Tibial nerve (tissue), 4 donors: ENCODE results near the gene PTPDC1. TPM values are rescaled to one million over a fixed set of nuclear protein-coding genes. Genes with fewer than 3 reads are reported as not detected.

Experiments used
- DNase-seq, 2 donors: peaks; one replicate each; pipeline ENCODE4 v3.0.0-alpha.2; 2019; ENCODE audit warnings: low spot score in 2 of 2
- H3K27ac ChIP-seq, 4 donors: fragments of 200-600 bp; sonication (generic) in 3 of 4; one replicate each; pipeline ENCODE4 v1.5.1; 2017 to 2019; ENCODE audit warnings: mild to moderate bottlenecking in 1 of 4
- H3K27me3 ChIP-seq, 2 donors: fragments of 200-600 bp; sonication (generic) in 1 of 2; one replicate each; pipeline versions ENCODE4 v1.5.1 to v1.6.0; 2017 to 2019
- H3K36me3 ChIP-seq, 3 donors: fragments of 200-600 bp; sonication (generic); one replicate each; pipeline ENCODE4 v1.5.1; 2018 to 2019
- H3K4me1 ChIP-seq, 4 donors: fragments of 200-600 bp; sonication (generic) in 3 of 4; one replicate each; pipeline ENCODE4 v1.5.1; 2017 to 2019
- H3K4me3 ChIP-seq, 4 donors: fragments of 200-600 bp; sonication (generic) in 3 of 4; one replicate each; pipeline ENCODE4 v1.5.1; 2017 to 2019; ENCODE audit warnings: mild to moderate bottlenecking in 1 of 4, moderate library complexity in 1 of 4
- H3K9me3 ChIP-seq, 4 donors: fragments of 200-600 bp; sonication (generic) in 3 of 4; one replicate each; pipeline ENCODE4 v1.5.1; 2017 to 2019
- CTCF ChIP-seq, 5 experiments: fragments of 200-600 bp in 3 of 5; fragments of 450-650 bp in 2 of 5; sonication (generic) in 3 of 5; IDR thresholded peaks; one replicate each; pipeline ENCODE4 v1.5.1; 2016 to 2019; ENCODE audit warnings: antibody characterized with exemption in 5 of 5, mild to moderate bottlenecking in 3 of 5, moderate library complexity in 2 of 5
- EP300 ChIP-seq, 2 donors: sonication (generic); formaldehyde crosslinking; IDR thresholded peaks; one replicate each; pipeline ENCODE4 v1.6.1; 2017; ENCODE audit warnings: antibody characterized with exemption in 2 of 2, mild to moderate bottlenecking in 1 of 2
- POLR2A ChIP-seq, 2 donors: fragments of 450-650 bp; IDR thresholded peaks; one replicate each; pipeline ENCODE4 v1.6.1; 2017; ENCODE audit warnings: antibody characterized with exemption in 2 of 2, mild to moderate bottlenecking in 2 of 2, moderate library complexity in 2 of 2
- WGBS, 2 donors: methylation state at CpG; one replicate each; pipeline ENCODE4 v1.1.5; 2018; 5-methylcytosine and 5-hydroxymethylcytosine counted together
- total RNA-seq, 4 donors: library from RNA; depleted of rRNA; stranded (reverse); fragments of >200 nt; gene quantifications; one replicate each; pipeline ENCODE4 v1.1.0, GENCODE V29; 2016

The PTPDC1 gene
- total RNA-seq, 4 donors from 2014 or later, result 43.8 to 80.2 (median 65.3) TPM

GRCh38 chr9:94081864-94082463 is 2.3 kb upstream of the PTPDC1 start:
- Histone ChIP-seq H3K4me1 (peaks cover 0 to 51% (median 11%) of the 10 kb centered on the region in 4 donors), H3K36me3 (peaks cover 0 to 8% (median 0%) of the 10 kb centered on the region in 3 donors), H3K27ac (peak overlapping the region; percentile 43 to 92 (median 68)), H3K9me3 (no peaks in the 10 kb centered on the region), H3K27me3 (no peaks in the 10 kb centered on the region), H3K4me3 (no peak overlapping the region)
- WGBS, 2 donors, result 36 to 38% methylated on average over 8 of the region's 8 CpGs
- TF ChIP-seq EP300 (IDR thresholded peaks at IDR 0.05) (peak in 1 of 2 donors; percentile 12), CTCF (IDR thresholded peaks at IDR 0.05) (peak in 1 of 5 experiments; percentile 12), POLR2A (IDR thresholded peaks at IDR 0.05) (no peak)
- DNase-seq, result peak in 1 of 2 donors; percentile 28

GRCh38 chr9:94082553-94082952 is 1.7 kb upstream of the PTPDC1 start:
- Histone ChIP-seq H3K27ac (peak overlapping the region; percentile 48 to 92 (median 78)), H3K4me1 (peaks cover 0 to 51% (median 13%) of the 10 kb centered on the region in 4 donors), H3K9me3 (no peaks in the 10 kb centered on the region), H3K4me3 (no peak overlapping the region), H3K36me3 (peaks cover 0 to 4% (median 0%) of the 10 kb centered on the region in 3 donors), H3K27me3 (no peaks in the 10 kb centered on the region)
- 73 to 76% methylated on average over 3 of the region's 3 CpGs for WGBS, 2 donors
- TF ChIP-seq POLR2A (IDR thresholded peaks at IDR 0.05), result no peak
- no peak for TF ChIP-seq EP300 (IDR thresholded peaks at IDR 0.05)
- TF ChIP-seq CTCF (IDR thresholded peaks at IDR 0.05), result no peak
- no peak for DNase-seq

DNA sequence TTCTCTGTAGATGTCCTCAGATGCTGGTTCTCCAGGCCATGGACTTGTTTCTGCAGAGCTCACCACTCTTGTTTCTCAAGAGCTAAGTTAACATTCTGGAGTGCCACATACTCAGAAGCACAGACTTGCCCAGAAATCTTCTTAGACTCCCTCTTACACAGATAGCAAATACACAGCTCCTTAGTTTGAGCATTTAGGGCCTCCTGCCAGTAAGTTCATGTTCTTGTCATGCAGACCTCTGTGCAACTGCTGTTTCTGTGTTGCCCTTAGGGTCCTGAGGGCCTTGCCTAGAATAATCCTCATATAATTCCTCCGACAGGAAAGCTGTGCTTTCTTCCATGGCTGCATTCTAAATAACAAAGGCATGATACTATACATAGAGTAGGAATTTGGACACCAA is 1.3 kb upstream of the PTPDC1 start:
- Histone ChIP-seq H3K4me1 (peaks cover 0 to 51% (median 13%) of the 10 kb centered on the region in 4 donors), H3K9me3 (no peaks in the 10 kb centered on the region), H3K4me3 (peak overlapping the region in 1 of 4 donors; percentile 51), H3K27me3 (no peaks in the 10 kb centered on the region), H3K27ac (peak overlapping the region; percentile 48 to 92 (median 78)), H3K36me3 (no peaks in the 10 kb centered on the region)
- WGBS, 2 donors, result 10 to 24% methylated on average over 1 of the region's 1 CpG
- no peak for DNase-seq
- TF ChIP-seq CTCF (IDR thresholded peaks at IDR 0.05) (no peak), EP300 (IDR thresholded peaks at IDR 0.05) (no peak), POLR2A (IDR thresholded peaks at IDR 0.05) (no peak)

DNA sequence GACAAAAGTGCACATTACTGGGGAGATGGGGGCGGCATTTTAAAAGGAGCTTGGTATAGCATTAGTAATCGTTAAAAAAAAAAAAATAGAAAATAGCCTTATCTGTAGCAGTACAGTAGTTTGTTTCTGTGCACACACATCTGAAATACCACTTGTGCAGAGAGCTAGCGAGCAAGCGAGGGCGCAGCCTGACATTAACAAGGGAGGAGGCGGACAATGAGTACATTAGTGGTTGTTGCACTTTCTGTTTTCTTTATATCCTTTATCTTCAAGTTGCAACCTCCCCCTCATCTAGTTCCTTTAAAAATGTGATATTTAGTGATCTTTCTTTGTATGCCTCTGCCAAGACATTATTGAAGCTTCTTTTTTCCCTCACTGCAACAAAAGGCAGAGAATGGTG is 880 bp upstream of the PTPDC1 start:
- Histone ChIP-seq H3K27ac (peak overlapping the region; percentile 48 to 92 (median 78)), H3K4me3 (peak overlapping the region in 1 of 4 donors; percentile 51), H3K36me3 (no peaks in the 10 kb centered on the region), H3K27me3 (no peaks in the 10 kb centered on the region), H3K4me1 (peaks cover 0 to 51% (median 13%) of the 10 kb centered on the region in 4 donors), H3K9me3 (no peaks in the 10 kb centered on the region)
- no peak for DNase-seq
- TF ChIP-seq CTCF (IDR thresholded peaks at IDR 0.05) (no peak), EP300 (IDR thresholded peaks at IDR 0.05) (peak in 1 of 2 donors; percentile 51)
- 24% methylated on average over 6 of the region's 6 CpGs for WGBS, 2 donors

GRCh38 chr9:94085062-94085639 is 887 bp downstream of the PTPDC1 start:
- Histone ChIP-seq H3K27me3 (no peaks in the 10 kb centered on the region), H3K4me1 (peaks cover 0 to 51% (median 13%) of the 10 kb centered on the region in 4 donors), H3K36me3 (no peaks in the 10 kb centered on the region), H3K4me3 (peak overlapping the region in 3 of 4 donors; percentile 20 to 51 (median 37)), H3K9me3 (no peaks in the 10 kb centered on the region), H3K27ac (peak overlapping the region in 3 of 4 donors; percentile 66 to 92 (median 88))
- DNase-seq, result no peak
- TF ChIP-seq POLR2A (IDR thresholded peaks at IDR 0.05) (no peak), CTCF (IDR thresholded peaks at IDR 0.05) (no peak), EP300 (IDR thresholded peaks at IDR 0.05) (peak in 1 of 2 donors; percentile 15)
- 46 to 64% methylated on average over 6 of the region's 6 CpGs for WGBS, 2 donors
